Endothelial cell of umbilical vein (primary cell): ENCODE measurements around the gene IBTK.
"Not testable (repeated sequence)": the region's sequence is repeated elsewhere in the genome, so short reads cannot be mapped to it uniquely, and the experiment has no call there.

Experiments
- CTCF ChIP-seq, 2 donors: IDR thresholded peaks; 1 replicate in 1 of 2; 2 replicates in 1 of 2; pipeline ENCODE4 v1.5.1; 2011; ENCODE audit warnings: low read length in 2 of 2, mild to moderate bottlenecking in 2 of 2, moderate library complexity in 2 of 2, control low read depth in 1 of 2, inconsistent platforms in 1 of 2, low read depth in 1 of 2; ENCODE audit not compliant: insufficient read depth in 1 of 2; ENCODE audit errors: extremely low read depth in 1 of 2
- EZH2 ChIP-seq: IDR thresholded peaks from 2 replicates; pipeline ENCODE4 v1.6.1; 2012; ENCODE audit warnings: borderline replicate concordance, low read depth, mild to moderate bottlenecking, moderate library complexity, low read length, inconsistent platforms; ENCODE audit not compliant: severe bottlenecking
- MAX ChIP-seq: IDR thresholded peaks from 2 replicates; pipeline ENCODE4 v1.6.1; 2011; ENCODE audit not compliant: insufficient read depth, insufficient read length
- POLR2A ChIP-seq: IDR thresholded peaks from 2 replicates; pipeline ENCODE4 v1.6.1; 2012; ENCODE audit warnings: low read depth, mild to moderate bottlenecking, control low read depth, low read length
- POLR2AphosphoS5 ChIP-seq: IDR thresholded peaks from 2 replicates; pipeline ENCODE4 v1.6.1; 2012; ENCODE audit warnings: low read depth, mild to moderate bottlenecking, control low read depth, low read length, moderate library complexity; ENCODE audit not compliant: insufficient read depth

GRCh38 chr6:82128973-82129372 lies 118.6 kb downstream of the IBTK start:
- TF ChIP-seq CTCF (IDR thresholded peaks at IDR 0.05; ENCODE audit: extremely low read depth in 1 of 2, insufficient read depth in 1 of 2, low read depth in 1 of 2, low read length in 2 of 2); POLR2A; MAX; POLR2AphosphoS5; EZH2: not testable (repeated sequence)
